Right forelimb (tissue), 1 donor: Measurements from ENCODE around the gene TUBA8.
"Not testable (repeated sequence)": the region's sequence is repeated elsewhere in the genome, so short reads cannot be mapped to it uniquely, and the experiment has no call there.

Experiments
- DNase-seq: peaks from one replicate; pipeline ENCODE4 v3.0.0-alpha.2; 2018

The TUBA8 gene

DNA sequence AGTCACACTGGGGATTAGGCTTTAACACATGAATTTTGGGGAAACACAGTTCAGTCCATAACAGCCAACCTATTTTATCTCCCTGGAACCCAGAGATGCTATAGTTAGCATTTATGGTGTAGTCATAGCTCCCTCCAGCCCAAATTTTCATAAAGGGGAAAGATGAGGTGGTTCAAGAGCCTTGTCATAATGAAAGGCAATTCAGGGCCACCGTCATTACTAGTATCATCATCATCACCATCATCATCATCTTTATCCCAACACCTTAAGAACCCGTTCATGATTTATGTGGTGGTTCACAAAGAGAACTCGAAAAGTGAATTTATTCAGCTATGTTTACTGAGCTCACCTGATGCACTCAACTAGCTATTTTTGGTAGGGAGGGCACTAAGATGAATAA lies 2.4 kb upstream of the TUBA8 start:
- DNase-seq = no peak

DNA sequence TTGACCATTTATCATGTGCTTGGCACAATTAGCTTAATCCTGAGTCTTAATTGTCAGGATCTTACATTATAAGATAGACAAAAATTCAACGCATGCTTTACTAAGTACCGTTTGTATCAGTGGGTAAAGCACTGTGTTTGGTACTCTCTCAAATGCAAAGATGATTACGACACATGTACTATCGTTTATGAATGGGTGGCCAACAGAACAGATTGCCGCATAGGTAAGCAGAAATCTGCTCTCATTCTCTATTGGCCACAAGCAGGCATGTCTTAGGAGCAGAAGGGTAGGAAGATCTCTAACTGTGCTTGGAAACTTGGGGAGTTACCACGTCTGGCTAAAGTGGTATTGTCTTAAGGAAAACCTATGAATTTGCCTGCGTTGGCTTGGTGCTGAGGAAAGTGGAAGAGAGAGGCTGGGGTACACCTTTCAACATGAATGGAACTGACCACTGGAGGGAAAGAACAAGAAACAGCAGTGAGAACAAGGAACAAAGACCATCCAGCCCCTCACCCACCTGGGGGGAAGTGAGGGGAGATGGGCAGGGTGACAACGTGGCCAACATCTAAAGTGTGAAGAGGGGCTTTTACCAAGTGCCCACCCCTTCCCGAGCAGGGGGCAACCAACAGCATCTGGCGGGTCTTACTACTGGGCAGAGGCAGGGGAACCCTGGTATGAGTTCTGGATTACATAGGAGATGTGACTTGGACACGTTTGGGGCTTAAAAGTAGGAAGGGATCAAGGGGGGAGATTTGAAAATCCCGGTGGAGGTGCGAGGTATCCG lies 1.0 kb upstream of the TUBA8 start:
- no peak for DNase-seq

DNA sequence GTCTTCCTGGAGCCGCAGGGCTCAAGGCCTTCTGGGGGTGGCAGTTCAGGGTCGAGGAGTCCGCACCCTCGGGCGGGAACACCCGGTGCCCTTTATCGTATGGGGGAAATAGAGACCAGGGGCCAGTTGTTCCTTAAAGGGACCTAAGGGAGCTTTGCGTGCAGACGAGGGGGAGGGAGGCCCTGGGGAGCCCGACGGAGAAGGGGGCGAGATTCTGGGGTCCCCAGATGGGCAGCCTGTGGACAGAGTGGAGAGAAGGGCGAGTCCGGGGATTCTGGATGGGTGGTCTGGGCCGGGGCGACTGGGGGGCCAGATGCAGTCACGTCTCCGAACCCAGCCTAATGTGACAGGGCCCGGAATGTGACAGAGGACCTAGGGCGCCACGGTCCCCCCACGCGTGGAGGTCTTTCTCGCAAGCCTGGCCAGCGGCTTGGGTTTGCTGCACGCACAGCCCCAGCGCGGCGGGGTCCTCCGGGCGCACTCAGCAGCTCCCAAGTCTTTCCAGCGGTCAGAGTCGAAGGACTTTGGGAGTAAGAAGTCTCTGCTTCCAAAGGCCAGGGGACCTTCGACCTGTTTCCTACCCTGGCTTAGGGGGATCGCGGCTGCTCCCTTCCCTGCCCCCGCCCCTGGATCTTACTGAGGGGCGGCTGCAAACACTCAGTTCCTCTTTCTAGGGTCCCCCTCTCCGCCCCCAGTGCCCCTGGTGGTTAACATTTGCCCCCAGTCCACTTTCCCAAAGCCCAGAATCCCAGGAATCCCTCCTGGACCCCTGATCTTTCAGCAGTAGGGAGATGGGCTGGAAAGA lies 547 bp downstream of the TUBA8 start:
- no peak for DNase-seq

DNA sequence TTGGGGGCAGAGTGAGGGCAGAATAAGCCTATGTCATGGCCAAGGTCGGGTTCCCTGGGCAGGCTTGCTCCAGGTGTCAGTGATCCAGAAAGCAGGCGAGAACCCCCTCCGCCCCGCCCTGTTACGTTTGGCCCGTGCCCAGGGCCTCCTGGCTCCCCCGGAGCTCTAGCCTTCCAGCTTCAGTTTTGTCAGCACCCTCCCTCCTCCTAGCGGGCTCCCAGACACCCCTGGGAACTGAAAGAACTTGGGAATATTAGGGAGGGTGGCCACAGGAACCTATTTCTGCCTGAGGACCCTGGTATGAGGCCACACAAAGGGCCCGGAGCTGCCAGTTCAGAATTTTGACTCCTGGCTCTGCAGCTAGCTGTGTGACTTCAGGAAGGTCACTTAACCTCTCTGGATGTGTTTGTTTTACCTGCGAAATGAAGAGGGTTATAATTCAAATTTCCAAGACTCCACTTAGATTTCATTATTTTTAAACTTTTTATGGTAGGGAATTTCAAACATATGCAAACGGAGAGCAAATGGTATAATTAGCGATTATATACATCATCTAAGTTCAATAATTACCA lies 1.2 kb downstream of the TUBA8 start:
- DNase-seq = no peak

DNA sequence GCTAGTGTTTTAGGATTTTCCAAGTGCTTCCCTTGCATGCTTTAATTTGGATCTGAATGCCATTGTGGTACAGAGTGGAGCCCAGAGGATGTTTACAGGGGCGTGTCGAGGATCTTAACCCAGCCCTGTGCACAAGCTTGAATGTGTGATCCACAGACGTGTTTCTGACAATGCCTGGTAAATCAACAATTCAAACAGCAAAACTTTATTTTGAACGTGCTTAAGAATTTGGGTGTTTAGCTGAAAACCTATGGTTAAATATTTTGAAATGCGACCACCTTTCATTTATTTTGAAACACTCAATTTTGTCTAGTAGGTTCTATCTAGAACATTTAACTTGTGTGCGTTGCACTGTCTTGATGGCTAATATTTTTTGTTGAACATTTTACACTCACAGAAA lies 1.8 kb downstream of the TUBA8 start:
- no peak for DNase-seq

DNA sequence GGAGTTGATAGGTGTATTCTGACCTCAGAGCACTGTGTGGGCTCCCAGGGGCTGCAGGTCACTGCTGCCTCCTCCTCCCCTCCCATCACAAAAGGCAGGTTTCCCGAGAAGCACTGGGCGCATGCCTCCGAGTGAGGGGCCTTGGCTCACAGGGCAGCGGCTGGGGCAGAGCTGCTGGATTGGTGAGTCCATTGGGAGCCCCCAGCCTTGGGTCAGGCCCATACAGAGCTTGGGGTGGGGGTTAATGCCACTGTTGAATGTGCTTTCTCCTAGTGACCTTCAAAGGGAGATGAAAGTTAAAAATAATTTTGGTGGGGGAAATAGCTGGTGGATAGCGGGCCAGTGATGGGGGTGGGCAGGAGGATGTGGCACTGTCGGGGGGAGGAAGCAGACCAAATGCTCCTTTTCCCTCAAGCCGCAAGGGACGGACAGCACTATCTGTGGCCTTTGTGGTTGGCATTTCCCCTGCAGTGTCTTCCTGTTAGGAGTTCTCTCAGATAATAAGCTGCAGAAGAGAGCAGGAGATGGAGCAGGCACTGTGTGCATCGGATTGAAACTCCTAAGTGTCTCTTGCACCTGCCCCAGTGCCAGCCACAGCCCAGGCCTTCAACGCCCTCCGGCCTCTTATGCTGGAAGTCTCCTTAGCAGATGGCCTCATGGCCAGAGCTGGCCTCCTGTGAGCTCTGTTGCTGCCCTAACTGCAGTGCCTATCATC lies 3.2 kb downstream of the TUBA8 start:
- no peak for DNase-seq

DNA sequence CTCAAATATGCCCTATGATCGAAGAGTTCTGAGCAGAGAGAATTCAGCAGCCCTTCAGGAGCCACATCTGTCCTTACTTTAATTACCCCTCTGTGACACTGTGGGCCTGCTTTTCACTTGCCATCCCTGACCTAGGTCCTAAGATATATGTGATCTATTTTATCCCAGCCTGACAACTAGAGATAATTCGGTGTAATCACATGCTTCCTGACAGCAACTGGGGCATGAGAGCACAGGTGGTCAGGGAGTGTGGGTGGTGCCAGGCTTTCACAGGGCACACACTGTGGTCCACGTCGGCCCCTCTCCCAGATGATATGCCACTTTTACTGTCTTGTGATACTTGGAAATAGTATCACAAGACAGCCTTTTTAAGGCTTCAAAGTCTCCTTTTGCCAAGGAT lies 3.9 kb downstream of the TUBA8 start:
- no peak for DNase-seq

DNA sequence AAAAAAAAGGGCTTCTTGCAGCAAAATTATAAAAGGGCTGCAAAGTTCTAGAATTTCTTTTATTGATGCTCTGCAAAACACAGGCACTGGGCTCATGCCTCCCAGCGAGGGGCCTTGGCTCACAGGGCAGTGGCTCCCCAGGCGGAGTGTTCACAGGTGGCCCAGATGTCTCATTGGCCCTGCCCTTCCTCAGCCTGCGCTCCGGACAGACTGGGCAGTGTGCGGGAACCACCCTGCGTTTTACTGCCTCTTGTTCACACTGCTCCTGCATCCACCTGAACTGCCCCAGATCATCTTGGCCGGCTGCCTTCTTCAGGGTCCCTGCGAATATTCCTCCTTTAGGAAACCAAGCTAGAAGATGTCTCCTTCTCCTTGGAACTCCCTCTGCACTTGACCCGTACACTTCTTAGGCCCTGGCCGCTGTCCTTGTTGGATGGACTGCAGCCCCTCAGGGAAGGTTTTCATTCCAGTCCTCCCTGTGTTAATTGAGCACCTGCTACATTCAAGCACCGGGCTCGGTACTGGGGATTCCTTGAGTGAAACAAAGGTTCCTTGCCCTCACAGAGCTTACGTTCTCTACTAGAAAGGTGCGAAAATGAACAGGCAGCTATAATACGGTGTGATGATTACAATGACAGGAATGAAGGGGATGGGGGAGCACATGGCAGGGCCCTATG lies 4.5 kb downstream of the TUBA8 start:
- no peak for DNase-seq

DNA sequence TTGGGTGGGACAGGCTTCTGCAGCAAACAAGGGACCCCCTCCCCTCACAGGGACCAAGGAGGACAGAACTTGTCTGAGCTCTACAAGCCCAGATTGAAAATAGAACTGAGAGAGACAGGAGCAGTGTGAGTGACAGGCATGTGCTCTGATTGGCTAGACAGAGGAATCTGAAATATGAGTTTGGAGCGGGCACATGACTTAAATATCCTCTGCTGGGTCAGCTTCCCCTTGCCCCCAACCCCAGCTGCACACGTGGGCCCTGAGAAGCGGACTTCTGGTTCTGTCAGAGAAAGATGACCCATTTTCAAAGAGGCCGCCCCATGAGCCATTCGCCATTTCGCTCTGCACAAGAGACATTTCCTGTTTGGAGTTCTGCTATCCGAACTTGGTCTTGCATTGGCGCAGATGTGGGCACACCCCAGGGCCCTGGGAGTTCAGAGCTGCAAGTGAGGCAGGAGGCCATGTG lies 5.3 kb downstream of the TUBA8 start:
- DNase-seq = no peak

DNA sequence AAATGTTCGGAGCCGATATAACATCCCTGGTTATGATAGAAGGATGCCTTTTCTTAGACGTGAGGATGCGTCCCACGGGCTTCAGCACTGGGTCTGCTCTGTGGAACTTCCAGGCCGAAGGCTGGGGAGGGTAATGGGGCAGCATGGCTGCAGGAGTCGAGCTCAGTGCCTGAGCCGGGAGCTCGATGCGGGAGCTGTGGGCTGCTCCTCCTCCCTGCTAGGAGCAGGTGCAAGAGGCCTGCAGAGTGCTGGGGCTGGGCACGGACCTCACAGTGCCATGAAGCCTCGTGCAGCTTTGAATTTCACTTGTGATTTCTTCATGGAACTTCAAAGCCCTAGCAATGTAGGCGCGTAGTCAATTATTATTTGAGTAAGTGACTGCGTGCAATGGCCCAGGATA lies 6.0 kb downstream of the TUBA8 start:
- no peak for DNase-seq

DNA sequence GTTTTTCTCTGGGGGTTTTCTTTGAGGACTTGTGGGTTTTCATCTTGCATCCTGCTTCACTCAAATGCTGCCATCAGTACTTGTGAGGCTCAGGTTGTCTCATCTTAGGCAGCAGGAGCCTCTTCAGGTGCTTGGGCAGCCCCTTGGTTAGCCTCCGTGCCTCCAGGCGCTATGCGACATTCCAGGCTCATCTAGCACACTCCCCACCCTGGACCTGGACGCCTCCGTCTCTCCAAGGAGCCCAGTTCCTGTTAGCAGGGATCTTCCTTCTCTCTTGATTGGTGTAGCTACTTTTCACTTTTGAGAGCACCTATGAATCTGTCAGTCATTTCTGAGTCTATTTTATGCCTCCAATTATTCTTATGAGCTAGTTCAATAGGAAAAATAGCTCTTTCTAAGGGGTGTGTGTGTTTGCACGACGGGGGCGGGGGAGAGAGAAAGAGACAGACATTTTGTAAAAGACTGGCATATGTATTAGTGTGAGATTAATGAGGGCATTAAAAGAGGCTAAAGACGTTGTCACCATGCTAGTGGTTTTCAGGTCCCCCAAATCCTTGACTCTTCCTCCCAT lies 7.8 kb downstream of the TUBA8 start:
- no peak for DNase-seq

DNA sequence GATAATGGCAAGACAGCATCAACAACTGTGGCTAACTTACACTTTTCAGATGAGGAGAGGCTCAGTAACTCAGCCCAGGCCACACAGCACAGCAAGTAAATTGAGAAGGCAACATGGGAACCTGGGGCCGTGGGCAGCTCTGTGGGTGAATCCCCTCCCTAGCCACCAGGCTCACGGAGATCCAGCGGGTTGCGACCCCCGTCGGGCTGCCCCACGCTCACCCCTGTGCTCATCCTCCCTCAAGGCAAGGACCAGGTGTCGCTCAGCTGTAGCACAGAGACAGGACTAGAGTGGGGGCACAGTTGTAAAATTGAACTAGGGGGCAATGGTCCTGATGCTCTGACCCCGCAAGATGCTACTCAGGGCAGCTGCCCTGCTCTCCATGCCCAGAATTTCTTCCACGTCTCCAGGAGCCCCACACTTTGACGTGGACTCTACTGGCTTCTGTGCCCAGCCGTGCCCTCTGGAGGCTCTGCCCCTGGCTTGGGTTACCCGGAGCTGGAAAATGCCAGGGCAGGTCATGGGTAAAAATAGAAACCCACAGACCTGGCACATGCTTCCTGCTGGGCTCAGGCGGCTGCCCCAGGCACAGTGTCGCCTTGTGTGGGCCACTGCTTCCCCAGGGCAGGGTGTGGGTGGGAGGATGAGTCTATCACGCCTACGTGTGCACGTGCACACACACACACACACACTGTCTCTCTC lies 9.0 kb downstream of the TUBA8 start:
- no peak for DNase-seq

DNA sequence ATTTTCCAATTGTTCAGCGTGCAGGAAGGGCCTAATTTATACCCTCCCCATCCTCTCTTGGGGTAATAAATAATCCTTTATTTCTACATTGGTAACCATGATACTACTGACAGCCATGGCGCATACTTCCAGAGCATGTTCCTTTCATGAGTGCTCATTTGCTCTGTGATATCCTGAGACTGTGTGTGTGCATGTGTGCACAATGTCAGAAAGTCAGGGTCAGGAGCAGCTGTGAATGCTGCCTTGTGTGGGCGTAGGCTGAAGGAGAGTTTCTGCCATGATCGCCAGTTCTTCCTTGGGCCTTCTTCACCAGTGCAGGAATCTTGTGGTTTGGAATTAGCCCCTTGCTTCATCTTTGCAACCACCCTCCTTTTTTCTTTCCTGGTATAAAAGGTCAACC lies 10.2 kb downstream of the TUBA8 start:
- no peak for DNase-seq

DNA sequence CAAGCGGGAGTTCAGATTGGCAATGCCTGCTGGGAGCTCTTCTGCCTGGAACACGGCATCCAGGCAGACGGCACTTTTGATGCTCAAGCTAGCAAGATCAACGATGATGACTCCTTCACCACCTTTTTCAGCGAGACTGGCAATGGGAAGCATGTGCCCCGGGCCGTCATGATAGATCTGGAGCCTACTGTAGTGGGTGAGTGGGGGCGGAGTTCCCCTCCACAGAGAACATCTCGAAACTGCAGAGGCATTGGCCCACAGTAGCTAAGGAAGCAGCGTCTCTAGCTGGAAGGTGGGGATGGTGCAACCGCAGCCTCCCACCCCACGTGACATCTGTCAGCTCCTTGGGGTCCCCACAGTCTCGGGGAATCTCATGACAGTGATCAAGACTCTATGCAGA lies 10.9 kb downstream of the TUBA8 start:
- DNase-seq = no peak

DNA sequence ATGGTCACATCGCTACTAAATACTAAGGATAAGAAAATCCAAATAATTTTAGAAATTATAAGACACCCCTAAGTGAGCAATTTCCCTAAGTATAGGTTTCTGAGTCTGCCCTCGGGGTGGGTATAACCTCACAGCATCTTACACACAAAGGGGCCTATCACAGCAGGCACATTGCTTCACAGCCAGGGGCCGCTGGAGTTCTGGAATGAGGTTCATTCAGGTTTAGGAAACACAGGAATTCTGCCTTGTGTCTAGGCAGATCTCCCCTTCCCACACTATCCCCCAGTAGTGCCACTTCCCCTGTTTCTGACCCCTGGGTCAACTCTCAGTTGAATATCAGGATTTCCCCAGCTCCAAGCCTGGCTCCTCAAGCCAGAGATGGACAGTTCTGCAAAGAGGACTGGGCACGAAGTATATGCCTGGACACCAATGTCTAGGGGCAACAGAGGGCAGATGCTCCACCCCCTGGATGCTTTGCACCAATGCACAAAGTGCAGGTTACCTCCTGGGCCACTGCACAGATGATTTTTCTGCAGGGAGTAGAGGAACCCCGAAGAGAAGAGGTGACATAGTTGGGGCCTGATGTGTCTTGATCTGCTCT lies 11.4 kb downstream of the TUBA8 start:
- DNase-seq = no peak

DNA sequence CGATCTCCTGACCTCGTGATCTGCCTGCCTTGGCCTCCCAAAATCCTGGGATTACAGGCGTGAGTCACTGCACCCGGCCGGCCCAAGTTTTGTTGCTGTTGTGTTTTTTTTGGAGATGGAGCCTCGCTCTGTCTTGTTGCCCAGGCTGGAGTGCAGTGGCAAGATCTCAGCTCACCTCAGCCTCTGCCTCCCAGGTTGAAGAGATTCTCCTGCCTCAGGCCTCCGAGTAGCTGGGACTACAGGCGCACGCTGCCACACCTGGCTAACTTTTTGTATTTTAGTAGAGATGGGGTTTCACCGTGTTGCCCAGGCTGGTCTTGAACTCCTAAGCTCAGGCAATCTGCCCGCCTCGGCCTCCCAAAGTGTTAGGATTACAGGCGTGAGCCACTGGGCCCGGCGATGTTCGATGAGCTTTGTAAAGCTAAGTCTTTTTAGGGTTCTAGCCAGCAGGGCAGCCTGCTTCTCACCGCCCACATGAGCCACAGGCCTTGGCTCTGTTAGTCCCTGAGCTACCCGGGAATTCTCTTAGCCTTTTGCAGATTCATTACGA lies 12.9 kb downstream of the TUBA8 start:
- DNase-seq = not testable (repeated sequence)

DNA sequence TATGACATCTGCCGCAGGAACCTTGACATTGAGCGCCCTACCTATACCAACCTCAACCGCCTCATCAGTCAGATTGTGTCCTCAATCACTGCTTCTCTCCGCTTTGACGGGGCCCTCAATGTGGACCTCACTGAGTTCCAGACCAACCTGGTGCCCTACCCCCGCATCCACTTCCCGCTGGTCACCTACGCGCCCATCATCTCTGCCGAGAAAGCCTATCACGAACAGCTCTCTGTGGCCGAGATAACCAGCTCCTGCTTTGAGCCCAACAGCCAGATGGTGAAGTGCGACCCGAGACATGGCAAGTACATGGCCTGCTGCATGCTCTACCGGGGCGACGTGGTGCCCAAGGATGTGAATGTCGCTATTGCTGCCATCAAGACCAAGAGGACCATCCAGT lies 16.0 kb downstream of the TUBA8 start:
- DNase-seq = no peak

DNA sequence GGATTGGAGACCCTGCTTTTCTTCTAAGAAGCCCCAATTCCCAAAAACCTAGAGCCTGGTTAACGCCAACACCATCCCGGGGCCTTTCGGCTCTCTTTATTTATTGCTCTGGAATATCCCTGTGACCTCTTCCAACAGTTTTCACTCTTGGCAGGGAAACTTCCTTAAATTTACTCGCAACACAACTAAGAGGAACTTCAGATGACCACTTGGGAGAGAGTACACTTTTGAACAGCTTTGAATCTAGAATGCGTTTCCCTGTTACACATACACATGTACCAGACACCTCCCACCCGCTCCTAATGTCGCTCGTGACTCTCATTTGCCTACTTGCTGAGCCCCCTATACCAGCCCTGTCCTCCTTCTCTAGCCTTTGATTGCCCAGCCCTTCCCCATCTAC lies 19.4 kb downstream of the TUBA8 start:
- no peak for DNase-seq

DNA sequence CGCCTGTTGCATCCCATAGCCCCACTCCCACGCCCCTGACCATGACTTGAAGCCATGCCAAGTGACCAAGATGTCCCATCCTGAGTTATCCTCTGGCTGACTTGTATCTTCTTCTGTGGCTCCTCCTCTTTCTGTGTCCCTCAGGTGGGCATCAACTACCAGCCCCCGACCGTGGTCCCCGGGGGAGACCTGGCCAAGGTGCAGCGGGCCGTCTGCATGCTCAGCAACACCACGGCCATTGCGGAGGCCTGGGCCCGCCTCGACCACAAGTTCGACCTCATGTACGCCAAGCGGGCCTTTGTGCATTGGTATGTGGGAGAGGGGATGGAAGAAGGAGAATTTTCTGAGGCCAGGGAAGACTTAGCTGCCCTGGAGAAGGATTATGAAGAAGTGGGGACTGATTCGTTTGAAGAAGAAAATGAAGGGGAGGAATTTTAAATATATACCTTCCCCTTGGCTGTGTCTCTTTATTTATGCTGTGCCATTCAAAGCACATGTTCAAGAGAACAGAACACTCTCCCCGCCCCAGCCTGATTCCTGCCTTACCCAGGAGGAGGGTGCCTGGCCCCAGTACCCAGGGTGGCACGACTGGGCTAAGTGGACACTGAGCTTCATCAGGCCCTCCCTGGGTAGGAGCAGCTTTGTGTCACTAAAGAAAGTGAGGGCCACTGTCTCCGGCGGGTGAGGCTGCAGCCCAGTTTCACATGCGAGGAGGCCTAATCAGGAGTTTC lies 20.3 kb downstream of the TUBA8 start:
- DNase-seq = no peak

DNA sequence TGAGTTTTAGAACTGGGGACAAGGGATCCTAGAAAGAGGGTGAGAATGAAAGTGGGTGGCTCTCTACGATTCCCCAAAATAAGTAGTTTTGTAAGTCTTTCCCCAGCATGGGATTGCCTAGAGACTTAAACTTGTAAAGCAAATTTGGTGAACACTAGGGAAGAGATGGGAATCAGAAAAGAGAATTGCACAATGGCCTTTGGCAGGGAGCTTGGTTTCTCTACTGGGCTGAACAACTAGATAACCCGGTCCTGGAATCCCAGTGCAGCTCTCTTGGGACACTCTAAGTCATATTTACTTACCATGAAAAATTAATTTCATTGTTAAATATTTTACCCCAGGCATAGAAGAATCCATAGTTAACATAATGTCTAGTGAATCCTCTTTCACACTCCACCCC lies 22.8 kb downstream of the TUBA8 start:
- DNase-seq = no peak
